Astrocyte of the spinal cord (primary cell): ENCODE measurements around the gene DENND1B.

Source experiments
- DNase-seq: peaks from one replicate; pipeline ENCODE4 v3.0.0; 2011; ENCODE audit warnings: low read depth, low spot score
- H3K4me3 ChIP-seq: 2 replicates; pipeline ENCODE4 v1.5.1; 2011; ENCODE audit warnings: low read depth, mild to moderate bottlenecking, low read length, moderate library complexity
- in situ Hi-C: cut with HindIII; loops from 2 replicates; pipeline ENCODE4 v1.10.0; 2017; ENCODE audit warnings: low sequenced_read_pairs
- TF ChIP-seq, protein P1 (sequence below): IDR thresholded peaks from 2 replicates; pipeline ENCODE4 v1.5.1; 2012; ENCODE audit warnings: low read depth, mild to moderate bottlenecking, low read length, inconsistent platforms

DENND1B gene

DNA sequence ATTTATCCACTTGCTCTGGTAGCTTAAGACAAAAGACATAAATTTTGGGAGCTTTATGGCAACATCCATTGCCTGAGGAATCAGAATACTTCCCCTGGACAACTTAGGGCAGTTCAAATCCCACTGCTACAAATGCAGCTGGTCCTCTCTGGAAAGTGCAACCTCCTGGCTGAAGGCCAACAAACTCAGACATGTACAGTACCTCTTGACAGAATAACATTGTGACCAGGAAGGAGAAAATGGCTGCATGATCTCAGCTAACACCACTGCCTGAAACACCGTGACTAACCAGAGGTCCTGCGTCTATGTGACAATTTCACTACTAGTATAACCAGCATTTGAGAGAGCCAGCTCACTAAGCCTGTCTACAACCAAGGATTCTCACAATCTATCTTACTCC lies 288.3 kb downstream of the DENND1B start:
- in situ Hi-C loops, result no loop called here
- H3K4me3 ChIP-seq, result no peak overlapping the region
- peak; percentile 13 for DNase-seq
- TF ChIP-seq, protein P1, sequence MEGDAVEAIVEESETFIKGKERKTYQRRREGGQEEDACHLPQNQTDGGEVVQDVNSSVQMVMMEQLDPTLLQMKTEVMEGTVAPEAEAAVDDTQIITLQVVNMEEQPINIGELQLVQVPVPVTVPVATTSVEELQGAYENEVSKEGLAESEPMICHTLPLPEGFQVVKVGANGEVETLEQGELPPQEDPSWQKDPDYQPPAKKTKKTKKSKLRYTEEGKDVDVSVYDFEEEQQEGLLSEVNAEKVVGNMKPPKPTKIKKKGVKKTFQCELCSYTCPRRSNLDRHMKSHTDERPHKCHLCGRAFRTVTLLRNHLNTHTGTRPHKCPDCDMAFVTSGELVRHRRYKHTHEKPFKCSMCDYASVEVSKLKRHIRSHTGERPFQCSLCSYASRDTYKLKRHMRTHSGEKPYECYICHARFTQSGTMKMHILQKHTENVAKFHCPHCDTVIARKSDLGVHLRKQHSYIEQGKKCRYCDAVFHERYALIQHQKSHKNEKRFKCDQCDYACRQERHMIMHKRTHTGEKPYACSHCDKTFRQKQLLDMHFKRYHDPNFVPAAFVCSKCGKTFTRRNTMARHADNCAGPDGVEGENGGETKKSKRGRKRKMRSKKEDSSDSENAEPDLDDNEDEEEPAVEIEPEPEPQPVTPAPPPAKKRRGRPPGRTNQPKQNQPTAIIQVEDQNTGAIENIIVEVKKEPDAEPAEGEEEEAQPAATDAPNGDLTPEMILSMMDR, result no peak

DNA sequence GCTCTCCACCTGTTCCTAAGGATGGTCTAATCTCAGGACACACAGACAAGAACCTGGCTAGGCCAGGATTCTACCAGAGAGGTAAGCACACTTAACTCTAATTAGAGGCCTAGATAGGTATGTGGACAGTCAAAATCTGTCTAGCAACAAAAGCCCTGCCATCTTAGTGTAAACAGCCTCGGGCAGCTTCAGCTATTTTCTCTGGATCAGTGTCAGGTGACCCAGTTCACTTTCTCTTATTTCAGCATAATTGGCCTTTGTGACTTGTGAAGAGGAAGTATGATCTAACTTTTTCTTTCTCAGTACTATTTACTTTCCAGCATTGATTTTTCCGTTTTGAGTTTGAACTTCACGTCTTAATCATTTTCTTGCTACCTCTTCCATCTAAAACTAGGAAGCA lies 289.5 kb downstream of the DENND1B start:
- TF ChIP-seq, protein P1, result no peak
- no peak overlapping the region for H3K4me3 ChIP-seq
- no peak for DNase-seq
- in situ Hi-C loops, result no loop called here

- TF ChIP-seq, protein P1, result no peak
- DNase-seq, result no peak
- in situ Hi-C loops, result no loop called here
- no peak overlapping the region for H3K4me3 ChIP-seq
These were observed 294.2 kb downstream of the DENND1B start for GRCh38 chr1:197481101-197481500.

GRCh38 chr1:197480446-197480845 lies 294.8 kb downstream of the DENND1B start:
- no peak overlapping the region for H3K4me3 ChIP-seq
- TF ChIP-seq, protein P1, result no peak
- no peak for DNase-seq
- in situ Hi-C loops, result no loop called here

- no peak overlapping the region for H3K4me3 ChIP-seq
- TF ChIP-seq, protein P1, result no peak
- in situ Hi-C loops, result no loop called here
- DNase-seq, result no peak
These were observed 303.1 kb downstream of the DENND1B start for GRCh38 chr1:197472141-197472540.

- no peak overlapping the region for H3K4me3 ChIP-seq
- DNase-seq, result peak; percentile 31
- in situ Hi-C loops, result no loop called here
- TF ChIP-seq, protein P1, result no peak
These were observed 303.9 kb downstream of the DENND1B start for GRCh38 chr1:197471248-197471985.
